Esophagus squamous epithelium (tissue), 5 donors: ENCODE data around the gene JMJD6. TPM values are rescaled to one million over a fixed set of nuclear protein-coding genes. Genes with fewer than 3 reads are reported as not detected.

ENCODE experiments used
- DNase-seq: peaks from one replicate; lab custom pipeline; 2025; lab: John Stamatoyannopoulos, UW
- H3K27ac ChIP-seq, 4 donors: fragments of 200-600 bp; sonication (generic); one replicate each; pipeline ENCODE4 v1.5.1; 2016 to 2019; ENCODE audit warnings: mild to moderate bottlenecking in 1 of 4
- H3K27me3 ChIP-seq, 4 donors: fragments of 200-600 bp; sonication (generic); 1 replicate in 3 of 4; 2 replicates in 1 of 4; pipeline versions ENCODE4 v1.5.1 to v1.6.0; 2017 to 2021; ENCODE audit warnings: antibody characterized with exemption in 1 of 4
- H3K36me3 ChIP-seq, 3 donors: fragments of 200-600 bp; sonication (generic); one replicate each; pipeline ENCODE4 v1.5.1; 2016 to 2019
- H3K4me1 ChIP-seq, 3 donors: fragments of 200-600 bp; sonication (generic); one replicate each; pipeline ENCODE4 v1.5.1; 2017 to 2019
- H3K4me3 ChIP-seq, 4 donors: fragments of 200-600 bp; sonication (generic); 1 replicate in 3 of 4; 2 replicates in 1 of 4; pipeline ENCODE4 v1.5.1; 2016 to 2019; ENCODE audit warnings: mild to moderate bottlenecking in 2 of 4, moderate library complexity in 1 of 4
- H3K9me3 ChIP-seq, 3 donors: fragments of 200-600 bp; sonication (generic); one replicate each; pipeline ENCODE4 v1.5.1; 2016 to 2019
- POLR2A ChIP-seq, 4 donors: fragments of 450-650 bp; IDR thresholded peaks; one replicate each; pipeline ENCODE4 v1.6.1; 2017; ENCODE audit warnings: antibody characterized with exemption in 4 of 4, mild to moderate bottlenecking in 4 of 4, moderate library complexity in 3 of 4
- WGBS, 2 donors: methylation state at CpG; one replicate each; pipeline ENCODE4 v1.1.5; 2018; 5-methylcytosine and 5-hydroxymethylcytosine counted together
- intact Hi-C: fragments of 100-400 bp; cut with DNase I; formaldehyde crosslinking; loops from one replicate; pipeline ENCODE4 v1.15.0; 2022
- total RNA-seq, 4 donors: library from RNA; depleted of rRNA; stranded (reverse); fragments of >200 nt; gene quantifications; one replicate each; pipeline ENCODE4 v1.1.0, GENCODE V29; 2016
- TF ChIP-seq, protein P1 (sequence below), 6 experiments: fragments of 450-650 bp in 4 of 6; fragments of 200-600 bp in 2 of 6; sonication (generic) in 2 of 6; IDR thresholded peaks; one replicate each; pipeline ENCODE4 v1.5.1; 2016 to 2019; ENCODE audit warnings: antibody characterized with exemption in 6 of 6, mild to moderate bottlenecking in 4 of 6, moderate library complexity in 4 of 6
- donor health status: DM: yes; HTN: yes; CAD: no.

JMJD6 gene
- total RNA-seq, 4 donors from 2014 or later = 13.0 to 17.2 (median 16.7) TPM

DNA sequence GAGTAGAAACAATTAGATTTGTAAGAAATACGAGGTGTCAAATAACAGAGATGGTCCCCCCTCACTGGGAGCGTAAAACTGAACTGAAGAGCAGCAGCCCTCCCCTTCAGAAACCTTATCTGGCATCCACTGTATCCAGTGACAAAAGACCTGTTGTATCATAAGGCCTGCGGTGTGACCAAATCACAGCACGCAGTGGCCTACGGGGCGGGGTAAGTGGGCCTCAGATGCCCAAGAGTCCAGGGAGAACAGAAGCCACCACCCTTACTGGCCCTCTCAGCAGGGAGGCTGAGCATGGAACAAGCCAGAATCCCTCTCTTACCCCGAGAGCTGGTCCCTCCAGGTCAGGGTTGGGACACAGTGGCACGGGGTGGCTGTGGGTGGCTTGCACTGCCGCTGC, 5.5 kb downstream of the JMJD6 start:
- intact Hi-C loops = no loop called here
- Histone ChIP-seq H3K4me3 (no peak overlapping the region), H3K4me1 (peaks cover 18 to 61% (median 22%) of the 10 kb centered on the region in 3 donors), H3K9me3 (no peaks in the 10 kb centered on the region), H3K27me3 (no peaks in the 10 kb centered on the region), H3K36me3 (peaks cover 38 to 92% (median 68%) of the 10 kb centered on the region in 3 donors), H3K27ac (no peak overlapping the region)
- WGBS, 2 donors = 84 to 90% methylated on average over 4 to 5 of the region's 9 CpGs
- TF ChIP-seq POLR2A (IDR thresholded peaks at IDR 0.05) = no peak
- TF ChIP-seq, protein P1, sequence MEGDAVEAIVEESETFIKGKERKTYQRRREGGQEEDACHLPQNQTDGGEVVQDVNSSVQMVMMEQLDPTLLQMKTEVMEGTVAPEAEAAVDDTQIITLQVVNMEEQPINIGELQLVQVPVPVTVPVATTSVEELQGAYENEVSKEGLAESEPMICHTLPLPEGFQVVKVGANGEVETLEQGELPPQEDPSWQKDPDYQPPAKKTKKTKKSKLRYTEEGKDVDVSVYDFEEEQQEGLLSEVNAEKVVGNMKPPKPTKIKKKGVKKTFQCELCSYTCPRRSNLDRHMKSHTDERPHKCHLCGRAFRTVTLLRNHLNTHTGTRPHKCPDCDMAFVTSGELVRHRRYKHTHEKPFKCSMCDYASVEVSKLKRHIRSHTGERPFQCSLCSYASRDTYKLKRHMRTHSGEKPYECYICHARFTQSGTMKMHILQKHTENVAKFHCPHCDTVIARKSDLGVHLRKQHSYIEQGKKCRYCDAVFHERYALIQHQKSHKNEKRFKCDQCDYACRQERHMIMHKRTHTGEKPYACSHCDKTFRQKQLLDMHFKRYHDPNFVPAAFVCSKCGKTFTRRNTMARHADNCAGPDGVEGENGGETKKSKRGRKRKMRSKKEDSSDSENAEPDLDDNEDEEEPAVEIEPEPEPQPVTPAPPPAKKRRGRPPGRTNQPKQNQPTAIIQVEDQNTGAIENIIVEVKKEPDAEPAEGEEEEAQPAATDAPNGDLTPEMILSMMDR (IDR thresholded peaks at IDR 0.05) = no peak
- no peak for DNase-seq

DNA sequence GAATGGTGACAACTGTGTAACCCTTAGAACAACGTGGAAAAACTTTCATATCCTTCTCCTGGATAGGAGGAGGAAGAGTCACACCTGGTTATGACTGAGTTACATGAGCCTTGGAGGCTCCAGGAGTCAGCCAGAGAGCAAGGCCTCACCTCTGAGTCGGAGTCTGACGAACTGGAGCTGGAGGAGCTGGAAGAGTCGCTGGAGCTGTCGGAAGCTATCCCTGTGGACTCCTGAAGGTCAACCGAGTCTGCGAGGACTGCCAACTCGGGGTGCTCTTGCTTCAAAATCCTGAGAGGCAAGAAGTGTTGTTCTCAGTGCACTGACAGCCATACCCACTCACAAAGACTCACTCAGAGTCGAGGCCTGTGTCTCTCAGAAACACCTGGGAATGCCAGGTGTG, 6.2 kb downstream of the JMJD6 start:
- DNase-seq = no peak
- Histone ChIP-seq H3K9me3 (no peaks in the 10 kb centered on the region), H3K27ac (no peak overlapping the region), H3K4me3 (no peak overlapping the region), H3K4me1 (peaks cover 14 to 64% (median 19%) of the 10 kb centered on the region in 3 donors), H3K27me3 (no peaks in the 10 kb centered on the region), H3K36me3 (peaks cover 38 to 99% (median 68%) of the 10 kb centered on the region in 3 donors)
- TF ChIP-seq POLR2A (IDR thresholded peaks at IDR 0.05) = no peak
- TF ChIP-seq, protein P1 (IDR thresholded peaks at IDR 0.05) = no peak
- intact Hi-C loops = no loop called here
- 89 to 94% methylated on average over 8 to 9 of the region's 9 CpGs for WGBS, 2 donors

DNA sequence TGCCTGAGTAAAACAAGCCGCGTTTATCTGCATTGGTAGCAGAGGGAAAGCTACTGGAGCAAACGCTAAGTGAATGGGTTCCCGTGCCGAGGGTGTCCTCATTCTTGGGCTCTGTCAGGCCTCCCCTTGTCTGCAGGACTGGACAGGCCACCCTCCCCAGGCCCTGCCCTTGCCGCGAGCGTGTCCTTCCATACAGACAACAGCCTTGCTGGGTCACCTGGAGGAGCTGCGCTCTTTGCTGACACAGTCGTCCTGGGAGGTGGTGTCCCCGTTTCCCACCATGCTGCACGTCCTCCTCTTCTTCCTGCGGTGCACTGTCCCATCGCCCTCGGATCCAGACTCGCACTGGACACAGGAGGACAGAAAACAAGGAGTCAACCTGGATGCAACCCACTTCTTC, 7.9 kb downstream of the JMJD6 start:
- peaks cover 0 to 56% (median 11%) of the 10 kb centered on the region in 3 donors for H3K4me1 ChIP-seq
- WGBS, 2 donors = 89 to 90% methylated on average over 10 to 15 of the region's 16 CpGs
- DNase-seq = no peak
- H3K27ac ChIP-seq = no peak overlapping the region
- H3K9me3 ChIP-seq = no peaks in the 10 kb centered on the region
- H3K36me3 ChIP-seq = peaks cover 38 to 95% (median 63%) of the 10 kb centered on the region in 3 donors
- no peaks in the 10 kb centered on the region for H3K27me3 ChIP-seq
- no peak overlapping the region for H3K4me3 ChIP-seq
- TF ChIP-seq POLR2A (IDR thresholded peaks at IDR 0.05) = no peak
- TF ChIP-seq, protein P1 (IDR thresholded peaks at IDR 0.05) = no peak
- intact Hi-C loops = no loop called here

DNA sequence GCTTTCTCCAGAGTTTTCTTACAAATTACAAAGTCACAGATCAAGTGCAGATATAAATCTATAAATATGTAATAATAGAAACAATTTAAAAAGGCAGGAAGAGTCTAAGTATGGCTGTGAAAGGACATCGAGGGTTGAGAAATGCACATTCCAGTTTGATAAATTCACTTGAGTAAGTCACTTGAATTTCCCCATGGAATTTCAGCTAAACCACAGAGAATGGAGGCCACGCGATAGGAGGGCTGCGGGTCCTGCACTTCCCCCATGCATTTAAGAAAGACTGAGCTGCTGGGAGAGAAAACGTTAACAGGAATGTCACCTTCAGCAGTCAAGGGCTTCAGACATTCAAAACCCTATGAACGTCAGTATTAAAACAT, 9.6 kb downstream of the JMJD6 start:
- intact Hi-C loops = no loop called here
- Histone ChIP-seq H3K36me3 (peaks cover 32 to 88% (median 53%) of the 10 kb centered on the region in 3 donors), H3K27me3 (no peaks in the 10 kb centered on the region)

DNA sequence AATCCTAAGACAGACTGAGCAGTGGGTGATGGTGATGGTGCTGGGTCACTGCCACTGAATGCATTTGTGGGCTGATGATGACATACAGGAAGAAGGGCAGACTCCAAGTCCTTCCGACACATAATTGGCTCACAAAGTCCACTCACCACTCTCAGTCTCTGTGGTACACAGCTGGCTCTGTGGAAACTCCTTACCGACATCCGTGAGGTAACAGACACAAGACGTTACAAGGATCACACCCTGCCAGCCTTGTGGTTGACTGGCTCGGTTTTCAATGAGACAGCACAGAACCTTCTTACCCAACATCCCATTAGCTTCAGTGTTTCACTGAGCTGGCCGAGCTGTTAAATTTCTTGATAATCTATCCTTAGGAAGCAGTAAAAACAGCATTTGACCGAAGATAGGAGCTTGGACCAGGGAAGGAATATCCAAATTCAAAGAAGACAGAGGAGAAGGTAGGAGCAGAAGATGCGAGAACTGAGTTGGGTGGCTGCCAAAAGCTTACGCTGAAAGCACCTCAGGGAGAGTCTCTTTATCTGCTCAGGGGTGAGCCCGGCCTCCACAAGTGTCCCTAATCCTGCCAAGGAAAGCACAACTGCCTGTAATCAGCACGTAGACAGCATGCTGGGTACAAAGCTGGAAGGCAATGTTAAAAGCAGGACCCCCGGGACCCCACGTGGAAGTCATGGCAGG, 10.1 kb downstream of the JMJD6 start:
- H3K4me1 ChIP-seq = peaks cover 4 to 46% (median 20%) of the 10 kb centered on the region in 3 donors
- peak overlapping the region in 3 of 4 donors; percentile 60 to 64 (median 64) for H3K27ac ChIP-seq
- 58 to 78% methylated on average over 11 of the region's 13 CpGs for WGBS, 2 donors
- peaks cover 29 to 83% (median 48%) of the 10 kb centered on the region in 3 donors for H3K36me3 ChIP-seq
- H3K9me3 ChIP-seq = no peaks in the 10 kb centered on the region
- no peaks in the 10 kb centered on the region for H3K27me3 ChIP-seq
- no peak for TF ChIP-seq POLR2A (IDR thresholded peaks at IDR 0.05)
- TF ChIP-seq, protein P1 (IDR thresholded peaks at IDR 0.05) = no peak
- DNase-seq = no peak
- intact Hi-C loops = no loop called here
- H3K4me3 ChIP-seq = no peak overlapping the region

More for the DNA sequence above, 9.6 kb downstream of the JMJD6 start:
- no peak overlapping the region for H3K4me3 ChIP-seq
- WGBS, 2 donors = 66 to 73% methylated on average over 6 of the region's 6 CpGs
- peak overlapping the region in 3 of 4 donors; percentile 60 to 64 (median 64) for H3K27ac ChIP-seq
- H3K9me3 ChIP-seq = no peaks in the 10 kb centered on the region
- H3K4me1 ChIP-seq = peaks cover 0 to 46% (median 14%) of the 10 kb centered on the region in 3 donors
- DNase-seq = no peak
- TF ChIP-seq POLR2A (IDR thresholded peaks at IDR 0.05) = no peak
- TF ChIP-seq, protein P1 (IDR thresholded peaks at IDR 0.05) = no peak
